ENCODE data around the gene ST6GALNAC6. TPM values are rescaled to one million over a fixed set of nuclear protein-coding genes. Genes with fewer than 3 reads are reported as not detected.

Gene ST6GALNAC6
- total and polyA plus RNA-seq, 2 of the 4 experiments (the other 2 are of a cell fraction), result 35.7 to 48.6 TPM

- peak overlapping the region; percentile 9 for H2AK9ac ChIP-seq (replicated peaks; ENCODE audit: low read depth, low read length, poor library complexity)
- no peak overlapping the region for H3K27ac ChIP-seq (ENCODE audit: insufficient read depth, low read length)
- POLR2A ChIA-PET (ENCODE audit: unreplicated experiment), result no interaction called here
- no peak overlapping the region for H2BK15ac ChIP-seq (ENCODE audit: low read depth, low read length)
- H3K9ac ChIP-seq (ENCODE audit: low read depth, low read length), result no peak overlapping the region
- H3K79me1 ChIP-seq (ENCODE audit: low read depth in 1 of 2, low read length in 2 of 2), result peaks cover 0 to 15% of the 10 kb centered on the region in 2 experiments; a peak in 1 of 4 replicates
- H2BK20ac ChIP-seq (ENCODE audit: low read depth, low read length), result no peak overlapping the region
- H3K4me1 ChIP-seq (ENCODE audit: control insufficient read depth, insufficient read depth, low read length), result peaks cover 5% of the 10 kb centered on the region
- H3K56ac ChIP-seq (ENCODE audit: extremely low read depth, insufficient read depth, low read length), result no peak overlapping the region
- no peaks in the 10 kb centered on the region for H3K9me3 ChIP-seq (ENCODE audit: control insufficient read depth, insufficient read depth, low read length)
- ATAC-seq (ENCODE audit: low read depth) (peak; percentile 55), DNase-seq (peak; percentile 47)
- H3K18ac ChIP-seq (ENCODE audit: low read depth, low read length), result no peak overlapping the region
- in situ Hi-C loops (cut with MboI; ENCODE audit: low sequenced_read_pairs) (no loop called here), dilution Hi-C loops (cut with HindIII; ENCODE audit: low sequenced_read_pairs, unreplicated experiment) (no loop called here), intact Hi-C loops (cut with micrococcal nuclease) (loop anchor here (10.0 kb wide), 1 partner anchor 296 kb away; the partner anchor contains the start of gene STXBP1)
- peak overlapping the region; percentile 33 for H2AFZ ChIP-seq (replicated peaks; ENCODE audit: low read length, poor library complexity)
- CTCF ChIA-PET, result interaction anchor here (1.0 kb wide), 1 partner anchor 124 kb away, joined by 3 read pairs; no protein-coding TSS in a partner anchor
- no peaks in the 10 kb centered on the region for H3K27me3 ChIP-seq (ENCODE audit: control insufficient read depth, insufficient read depth, low read length)
- no peak overlapping the region for H3K4me2 ChIP-seq (ENCODE audit: low read depth, low read length)
- no peaks in the 10 kb centered on the region for H4K20me1 ChIP-seq (ENCODE audit: insufficient read depth, low read length)
- H2AK5ac ChIP-seq (ENCODE audit: low read depth, low read length), result peak overlapping the region; percentile 3; the same call in 1 of the 2 replicates
- H2BK5ac ChIP-seq (ENCODE audit: low read depth, low read length, poor library complexity, severe bottlenecking), result no peak overlapping the region
- WGBS, 2 experiments (ENCODE audit: extremely low coverage in 2 of 2, insufficient read length in 1 of 2), result 88% methylated on average over 3 of the region's 6 CpGs; no CpG with 5 or more reads in 1 of the 2 experiments
- H3K23ac ChIP-seq (ENCODE audit: low read depth, low read length), result no peak overlapping the region
- no peak overlapping the region for H3K4me3 ChIP-seq (ENCODE audit: insufficient read depth, low read depth, low read length)
- no peak overlapping the region for H3K4ac ChIP-seq (ENCODE audit: low read depth, low read length)
- peak; percentile 47 for TF ChIP-seq RAD21 (IDR thresholded peaks at IDR 0.05; ENCODE audit: low read length)
- no peak for TF ChIP-seq MAZ (IDR thresholded peaks at IDR 0.05; ENCODE audit: borderline replicate concordance, low read depth, low read length)
- TF ChIP-seq, protein P1, sequence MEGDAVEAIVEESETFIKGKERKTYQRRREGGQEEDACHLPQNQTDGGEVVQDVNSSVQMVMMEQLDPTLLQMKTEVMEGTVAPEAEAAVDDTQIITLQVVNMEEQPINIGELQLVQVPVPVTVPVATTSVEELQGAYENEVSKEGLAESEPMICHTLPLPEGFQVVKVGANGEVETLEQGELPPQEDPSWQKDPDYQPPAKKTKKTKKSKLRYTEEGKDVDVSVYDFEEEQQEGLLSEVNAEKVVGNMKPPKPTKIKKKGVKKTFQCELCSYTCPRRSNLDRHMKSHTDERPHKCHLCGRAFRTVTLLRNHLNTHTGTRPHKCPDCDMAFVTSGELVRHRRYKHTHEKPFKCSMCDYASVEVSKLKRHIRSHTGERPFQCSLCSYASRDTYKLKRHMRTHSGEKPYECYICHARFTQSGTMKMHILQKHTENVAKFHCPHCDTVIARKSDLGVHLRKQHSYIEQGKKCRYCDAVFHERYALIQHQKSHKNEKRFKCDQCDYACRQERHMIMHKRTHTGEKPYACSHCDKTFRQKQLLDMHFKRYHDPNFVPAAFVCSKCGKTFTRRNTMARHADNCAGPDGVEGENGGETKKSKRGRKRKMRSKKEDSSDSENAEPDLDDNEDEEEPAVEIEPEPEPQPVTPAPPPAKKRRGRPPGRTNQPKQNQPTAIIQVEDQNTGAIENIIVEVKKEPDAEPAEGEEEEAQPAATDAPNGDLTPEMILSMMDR (conservative IDR thresholded peaks at IDR 0.05; ENCODE audit: low read depth, low read length), result peak; percentile 37
- TF ChIP-seq SMC3 (IDR thresholded peaks at IDR 0.05; ENCODE audit: low read depth, low read length), result no peak; the same call in 1 of the 2 replicates
- TF ChIP-seq CEBPB (IDR thresholded peaks at IDR 0.05; ENCODE audit: low read depth, low read length), result no peak
- TF ChIP-seq MXI1 (IDR thresholded peaks at IDR 0.05; ENCODE audit: borderline replicate concordance, low read depth, low read length), result no peak
- no peak for TF ChIP-seq NFE2L2 (IDR thresholded peaks at IDR 0.05; ENCODE audit: low read depth, low read length)
- no peak for TF ChIP-seq POLR2A (IDR thresholded peaks at IDR 0.05; ENCODE audit: low read depth, low read length)
- peaks cover 31% of the 10 kb centered on the region for H3K36me3 ChIP-seq (ENCODE audit: control insufficient read depth, insufficient read depth, low read length)
- no TSS peak for BruUV-seq (replicated peaks)
- no peak overlapping the region for H3K14ac ChIP-seq (replicated peaks; ENCODE audit: low read depth, low read length)
- H4K8ac ChIP-seq (ENCODE audit: low read depth in 2 of 2, low read length in 2 of 2), result no peak overlapping the region
- H3K9me1 ChIP-seq (ENCODE audit: insufficient read depth, low read length), result peaks cover 2% of the 10 kb centered on the region; the same call in 1 of the 2 replicates
- no peak overlapping the region for H4K5ac ChIP-seq (ENCODE audit: low read depth, low read length)
- H4K91ac ChIP-seq (ENCODE audit: insufficient read depth, low read depth, low read length), result no peak overlapping the region
- H2BK120ac ChIP-seq (ENCODE audit: low read depth, low read length), result no peak overlapping the region
Measured at GRCh38 chr9:127910613-127911205, 11.3 kb upstream of the ST6GALNAC6 start.

Measured in IMR-90 (cell line).